ENCODE measurements around the gene CLEC19A.
"Not testable (repeated sequence)": the region's sequence is repeated elsewhere in the genome, so short reads cannot be mapped to it uniquely, and the experiment has no call there.

The CLEC19A gene

GRCh38 chr16:19286827-19287226, 1.3 kb downstream of the CLEC19A start:
- DNase-seq (ENCODE audit: low read depth in 2 of 2): no peak

GRCh38 chr16:19287241-19287640, 1.7 kb downstream of the CLEC19A start:
- no peak for DNase-seq (ENCODE audit: low read depth in 2 of 2)

- no peak for DNase-seq (ENCODE audit: low read depth in 2 of 2)
Measured at GRCh38 chr16:19288872-19289799, 3.6 kb downstream of the CLEC19A start.

- no peak for DNase-seq (ENCODE audit: low read depth in 2 of 2)
Measured at GRCh38 chr16:19289811-19290485, 4.4 kb downstream of the CLEC19A start.

GRCh38 chr16:19290860-19291259, 5.3 kb downstream of the CLEC19A start:
- DNase-seq (ENCODE audit: low read depth in 2 of 2): no peak

- no peak for DNase-seq (ENCODE audit: low read depth in 2 of 2)
Measured at GRCh38 chr16:19291475-19291874, 5.9 kb downstream of the CLEC19A start.

- no peak for DNase-seq (ENCODE audit: low read depth in 2 of 2)
Measured at GRCh38 chr16:19292186-19292585, 6.7 kb downstream of the CLEC19A start.

- DNase-seq (ENCODE audit: low read depth in 2 of 2): no peak
Measured at GRCh38 chr16:19294156-19294649, 8.7 kb downstream of the CLEC19A start.

- DNase-seq (ENCODE audit: low read depth in 2 of 2): no peak
Measured at GRCh38 chr16:19295393-19295792, 9.9 kb downstream of the CLEC19A start.

- DNase-seq (ENCODE audit: low read depth in 2 of 2): no peak
Measured at GRCh38 chr16:19297454-19297853, 11.9 kb downstream of the CLEC19A start.

GRCh38 chr16:19299565-19299964, 14.0 kb downstream of the CLEC19A start:
- DNase-seq (ENCODE audit: low read depth in 2 of 2): no peak

GRCh38 chr16:19301931-19302330, 16.4 kb downstream of the CLEC19A start:
- no peak for DNase-seq (ENCODE audit: low read depth in 2 of 2)

- no peak for DNase-seq (ENCODE audit: low read depth in 2 of 2)
Measured at GRCh38 chr16:19304750-19305149, 19.2 kb downstream of the CLEC19A start.

GRCh38 chr16:19305443-19305842, 19.9 kb downstream of the CLEC19A start:
- DNase-seq (ENCODE audit: low read depth in 2 of 2): no peak

- no peak for DNase-seq (ENCODE audit: low read depth in 2 of 2)
Measured at GRCh38 chr16:19307587-19308241, 22.2 kb downstream of the CLEC19A start.

- DNase-seq (ENCODE audit: low read depth in 2 of 2): no peak
Measured at GRCh38 chr16:19308392-19308791, 22.9 kb downstream of the CLEC19A start.

- DNase-seq (ENCODE audit: low read depth in 2 of 2): no peak
Measured at GRCh38 chr16:19309178-19309577, 23.6 kb downstream of the CLEC19A start.

- no peak for DNase-seq (ENCODE audit: low read depth in 2 of 2)
Measured at GRCh38 chr16:19314718-19315425, 29.3 kb downstream of the CLEC19A start.

GRCh38 chr16:19315889-19316433, 30.4 kb downstream of the CLEC19A start:
- DNase-seq (ENCODE audit: low read depth in 2 of 2): no peak

- no peak for DNase-seq (ENCODE audit: low read depth in 2 of 2)
Measured at GRCh38 chr16:19316846-19317245, 31.3 kb downstream of the CLEC19A start.

- not testable (repeated sequence) for DNase-seq (ENCODE audit: low read depth in 2 of 2)
Measured at GRCh38 chr16:19321186-19321585, 35.7 kb downstream of the CLEC19A start.
